RKO (cell line): Measurements from ENCODE around the gene TOE1.
A peak's percentile ranks its signal among the peaks of the same experiment; 100 is the strongest.
"Not testable (repeated sequence)": the region's sequence is repeated elsewhere in the genome, so short reads cannot be mapped to it uniquely, and the experiment has no call there.

ENCODE experiments used
- DNase-seq: peaks from one replicate; pipeline ENCODE4 v3.0.0-alpha.2; 2016; ENCODE audit warnings: low spot score

The TOE1 gene

DNA sequence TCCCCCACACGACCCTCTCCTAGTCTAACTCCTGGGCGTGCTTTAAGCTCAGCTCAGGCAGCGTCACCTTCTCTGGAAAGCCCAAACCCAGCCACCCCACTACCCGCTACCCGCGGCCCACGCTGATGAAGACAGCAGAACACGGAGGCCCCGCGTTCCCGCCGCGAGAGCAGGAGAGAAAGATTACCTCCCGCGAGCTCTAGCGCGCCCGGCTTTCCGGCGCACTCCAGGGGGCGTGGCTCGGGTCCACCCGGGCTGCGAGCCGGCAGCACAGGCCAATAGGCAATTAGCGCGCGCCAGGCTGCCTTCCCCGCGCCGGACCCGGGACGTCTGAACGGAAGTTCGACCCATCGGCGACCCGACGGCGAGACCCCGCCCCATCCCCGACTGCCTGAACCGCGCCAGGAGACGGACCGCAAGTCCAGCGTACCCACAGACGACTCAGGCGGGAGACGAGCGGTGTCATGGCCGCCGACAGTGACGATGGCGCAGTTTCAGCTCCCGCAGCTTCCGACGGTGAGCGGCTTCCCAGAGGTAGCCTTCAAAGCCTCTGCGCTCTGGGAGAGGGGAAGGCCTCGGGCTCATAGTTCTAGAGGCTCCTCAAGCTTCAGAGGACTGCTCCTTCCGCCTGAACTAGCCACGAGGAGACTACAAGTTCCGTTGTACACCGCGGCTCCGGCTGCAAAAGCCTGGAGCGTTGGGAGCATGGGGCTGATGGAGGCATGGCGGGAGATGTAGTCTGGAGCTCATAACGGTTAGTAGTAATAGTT, at the start of gene TOE1, which contains the start of gene MUTYH:
Gene TOE1, plus strand, starts transcription at position 382 of the 770 bp plus-strand sequence. Its CDS starts 83 bp downstream, at position 465.
Gene MUTYH, minus strand, starts transcription at position 652 of the 770 bp plus-strand sequence. CDS start 5,935 bp downstream, outside the sequence.
- DNase-seq = peak; percentile 94

DNA sequence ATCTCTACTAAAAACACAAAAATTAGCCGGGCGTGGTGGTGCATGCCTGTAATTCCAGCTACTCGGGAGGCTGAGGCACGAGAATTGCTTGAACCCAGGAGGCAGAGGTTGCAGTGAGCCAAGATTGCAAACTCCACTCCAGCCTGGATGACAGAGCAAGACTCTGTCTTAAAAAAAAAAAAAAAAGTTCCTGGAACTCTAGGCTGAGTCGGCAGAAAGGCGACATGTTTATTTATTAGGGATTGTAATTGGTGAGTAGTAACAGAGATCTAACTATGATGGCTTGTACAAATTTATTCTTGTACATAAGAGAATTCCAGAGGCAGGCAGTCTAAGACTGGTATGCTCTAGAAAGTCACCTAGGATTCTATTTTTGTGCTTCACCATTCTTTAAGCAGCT, 49.0 kb upstream of the TOE1 start:
- not testable (repeated sequence) for DNase-seq

- DNase-seq = no peak
Measured at GRCh38 chr1:45291716-45292115, 48.3 kb upstream of the TOE1 start.

DNA sequence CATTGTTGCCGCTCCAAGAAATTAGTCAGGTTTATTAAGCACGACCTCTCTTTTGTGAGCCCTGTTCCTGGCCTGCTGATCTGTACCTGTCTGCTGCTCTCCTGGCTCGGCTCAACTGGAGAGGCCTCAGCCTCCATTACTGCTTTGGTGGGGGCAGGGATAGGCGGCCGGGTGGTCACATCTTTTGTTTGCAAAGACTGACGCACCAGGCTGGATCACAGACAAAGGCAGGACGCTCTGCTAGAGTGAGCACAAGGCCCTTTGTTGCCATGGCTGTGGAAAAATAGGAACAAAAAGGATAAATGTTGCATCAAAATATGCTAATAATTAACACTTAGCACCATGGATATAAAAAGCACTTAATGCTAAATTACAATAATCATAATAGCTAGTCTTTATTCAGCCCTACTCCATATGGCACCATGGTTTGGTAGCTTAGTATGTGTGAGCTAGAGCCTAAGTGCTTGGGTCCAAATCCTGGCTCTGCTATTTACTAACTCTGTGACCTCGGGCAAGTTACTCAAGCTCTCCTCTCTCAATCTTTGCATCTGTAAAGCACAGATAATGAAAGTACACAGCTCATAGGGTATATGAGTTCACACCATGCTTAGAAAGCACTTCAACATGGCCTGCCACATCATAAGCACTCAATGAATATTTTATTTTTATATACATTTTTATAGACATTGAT, 42.2 kb upstream of the TOE1 start:
- no peak for DNase-seq

- no peak for DNase-seq
Measured at GRCh38 chr1:45299296-45299695, 40.7 kb upstream of the TOE1 start.

DNA sequence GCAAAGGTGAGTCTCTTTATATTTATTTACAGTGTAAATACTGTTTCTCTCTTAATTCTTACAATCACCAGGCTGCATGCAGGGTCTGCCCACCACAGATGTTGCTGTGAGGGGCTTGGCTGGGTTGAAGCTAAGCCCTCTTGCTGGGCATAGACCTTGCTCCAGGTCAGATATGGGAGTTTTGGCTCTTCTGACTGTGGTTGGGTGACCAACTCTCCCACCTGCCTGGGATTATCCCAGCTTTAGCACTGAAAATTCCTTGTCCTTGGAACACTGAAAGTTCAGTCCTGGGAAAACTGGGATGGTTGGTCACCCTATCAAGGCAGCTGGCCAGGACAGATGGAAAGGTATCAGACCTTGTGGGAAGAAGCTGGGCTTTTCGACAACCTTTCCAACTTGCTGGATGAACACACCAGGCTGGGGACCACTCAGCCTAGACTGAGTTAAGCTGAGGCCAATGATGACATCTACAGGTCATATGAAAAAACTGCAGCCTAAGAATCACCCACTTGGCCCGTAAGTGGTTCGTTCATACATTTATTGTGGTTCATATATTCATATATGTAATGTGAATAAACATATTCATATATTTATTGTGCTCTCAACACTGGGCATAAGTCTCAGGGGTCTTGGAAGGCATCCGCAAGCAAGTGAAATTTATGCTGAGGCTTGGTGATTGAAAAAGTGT, 39.8 kb upstream of the TOE1 start:
- DNase-seq = peak; percentile 81

- DNase-seq = no peak
Measured at GRCh38 chr1:45300669-45300997, 39.3 kb upstream of the TOE1 start.

- no peak for DNase-seq
Measured at GRCh38 chr1:45302505-45303150, 37.3 kb upstream of the TOE1 start.

DNA sequence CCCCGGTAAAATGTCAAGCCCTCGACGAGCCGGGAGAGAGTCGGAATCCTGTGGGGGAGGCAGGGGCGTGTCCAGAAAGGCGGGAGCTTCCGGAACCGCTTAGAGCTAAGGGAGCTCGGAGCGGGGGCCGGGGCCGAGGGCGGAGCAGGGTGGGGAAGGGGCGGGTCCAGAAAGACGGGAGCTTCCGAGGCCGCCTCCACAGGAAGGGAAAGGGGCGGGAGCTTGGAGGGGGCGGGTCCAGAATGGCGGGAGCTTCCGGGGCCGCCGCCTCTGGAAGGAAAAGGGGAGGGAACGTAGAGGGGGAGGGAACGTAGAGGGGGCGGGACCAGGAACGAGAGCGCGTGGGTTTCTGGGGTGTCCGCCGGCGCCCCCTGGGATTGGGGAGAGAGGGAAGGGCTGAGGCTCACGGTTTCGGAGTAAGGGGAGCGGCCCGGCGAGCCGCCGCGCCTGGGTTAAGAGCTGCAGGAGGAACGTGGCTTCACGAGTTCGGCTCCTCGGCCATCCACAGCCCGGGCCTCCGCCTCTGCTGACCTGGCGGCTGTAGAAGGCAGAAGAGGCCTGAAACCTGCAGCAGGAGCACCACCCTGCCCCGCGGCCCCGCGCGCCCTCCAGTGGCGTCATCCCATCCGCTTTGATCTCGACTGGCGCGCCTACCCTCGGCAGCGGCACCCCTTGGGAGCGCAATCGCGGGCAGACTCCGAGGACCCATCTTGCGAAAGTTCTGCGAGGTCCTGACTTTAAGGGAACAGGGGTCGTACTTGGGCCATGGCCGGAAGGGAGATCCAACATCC, 36.3 kb upstream of the TOE1 start:
- peak; percentile 95 for DNase-seq

DNA sequence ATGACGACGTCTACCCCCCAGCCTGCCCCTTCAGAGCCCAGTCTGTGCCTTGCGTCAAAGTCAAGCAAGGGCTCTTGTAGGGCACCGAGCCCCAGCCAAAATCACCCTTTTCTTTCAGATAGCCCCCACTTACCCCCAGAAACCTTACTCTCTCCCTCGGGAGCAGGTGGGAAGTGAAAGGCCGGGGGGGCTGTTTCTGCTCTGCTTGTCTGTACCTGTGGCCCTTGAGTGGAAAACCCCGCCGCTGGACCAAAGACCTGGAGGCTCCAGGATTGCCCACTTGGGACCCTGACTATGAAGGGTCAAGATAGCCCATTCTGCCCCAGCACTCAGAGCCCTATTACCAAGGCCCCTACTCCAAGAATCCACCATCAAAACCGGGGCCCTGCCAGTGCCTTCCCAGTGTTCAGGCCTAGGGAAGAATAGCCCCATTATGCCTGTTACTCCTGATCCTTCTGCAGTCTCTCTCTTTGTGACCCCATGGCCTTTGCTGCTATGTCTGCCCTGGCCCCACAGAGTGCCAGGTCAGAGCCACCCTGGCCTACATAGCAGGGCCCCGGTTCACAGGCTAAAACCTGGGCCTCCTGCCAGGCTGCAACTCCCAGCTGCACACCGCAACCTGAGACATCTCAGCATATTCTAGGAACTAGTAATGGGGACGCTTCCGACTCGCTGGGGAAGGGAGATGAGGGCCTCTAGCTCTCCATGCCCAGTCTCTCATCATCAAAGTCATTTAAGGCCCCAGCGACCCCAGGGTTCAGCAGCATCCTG, 35.5 kb upstream of the TOE1 start:
- DNase-seq = peak; percentile 47

GRCh38 chr1:45305231-45305630, 34.7 kb upstream of the TOE1 start:
- DNase-seq = no peak

DNA sequence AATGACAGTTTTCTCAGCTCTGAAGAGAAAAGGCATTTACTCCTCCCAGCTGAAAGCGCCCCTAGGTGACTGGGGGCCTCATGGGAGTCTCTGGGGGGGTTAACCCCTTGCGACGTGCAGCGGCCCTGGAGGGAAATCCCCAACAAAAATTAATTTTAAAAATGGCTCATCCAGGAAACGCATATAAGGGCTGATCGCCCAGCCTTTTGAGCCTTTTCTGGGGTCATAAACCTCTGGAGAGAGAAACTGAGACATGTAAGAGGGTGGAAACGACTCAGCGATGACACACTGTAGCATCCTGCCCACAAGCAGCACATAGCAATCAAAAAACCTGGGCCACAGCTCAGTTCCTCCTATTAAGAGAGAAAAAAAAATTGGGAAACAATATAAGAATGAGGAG, 33.7 kb upstream of the TOE1 start:
- peak; percentile 71 for DNase-seq

- DNase-seq = no peak
Measured at GRCh38 chr1:45306905-45307304, 33.1 kb upstream of the TOE1 start.

DNA sequence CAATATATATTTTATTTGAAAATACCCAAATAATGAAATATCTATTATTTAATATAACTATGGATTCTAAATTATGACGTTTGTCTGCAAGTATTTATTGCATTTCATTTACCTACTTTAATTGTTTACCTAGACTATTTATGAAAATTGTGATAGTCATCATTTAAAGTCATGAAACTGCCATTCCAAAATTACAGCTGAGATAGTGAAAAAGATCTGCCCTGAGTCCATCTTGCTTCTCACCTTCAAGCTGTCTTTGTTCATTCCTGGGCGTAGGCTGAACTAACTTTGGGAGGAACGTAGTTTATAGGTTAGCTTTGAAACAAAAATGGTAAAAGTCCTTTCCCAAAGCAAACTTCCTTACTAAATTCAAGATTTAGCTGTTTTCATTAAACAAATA, 25.7 kb upstream of the TOE1 start:
- no peak for DNase-seq

GRCh38 chr1:45317166-45317565, 22.8 kb upstream of the TOE1 start:
- DNase-seq = no peak

DNA sequence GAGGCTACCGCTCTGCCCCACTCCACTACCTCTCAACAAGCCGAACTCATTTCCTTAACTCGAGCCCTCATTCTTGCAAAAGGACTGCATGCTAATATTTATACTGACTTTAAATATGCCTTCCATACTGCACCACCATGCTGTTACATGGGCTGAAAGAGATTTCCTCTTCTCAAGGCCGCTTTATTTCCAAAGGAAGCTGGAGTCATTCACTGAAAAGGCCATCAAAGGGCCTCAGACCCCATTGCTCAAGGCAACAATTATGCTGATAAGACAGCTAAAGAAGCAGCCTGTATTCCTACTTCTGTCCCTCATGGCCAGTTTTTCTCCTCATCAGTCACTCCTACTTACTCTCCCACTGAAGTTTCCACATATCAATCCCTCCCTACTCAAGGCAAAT, 20.2 kb upstream of the TOE1 start:
- DNase-seq = no peak

DNA sequence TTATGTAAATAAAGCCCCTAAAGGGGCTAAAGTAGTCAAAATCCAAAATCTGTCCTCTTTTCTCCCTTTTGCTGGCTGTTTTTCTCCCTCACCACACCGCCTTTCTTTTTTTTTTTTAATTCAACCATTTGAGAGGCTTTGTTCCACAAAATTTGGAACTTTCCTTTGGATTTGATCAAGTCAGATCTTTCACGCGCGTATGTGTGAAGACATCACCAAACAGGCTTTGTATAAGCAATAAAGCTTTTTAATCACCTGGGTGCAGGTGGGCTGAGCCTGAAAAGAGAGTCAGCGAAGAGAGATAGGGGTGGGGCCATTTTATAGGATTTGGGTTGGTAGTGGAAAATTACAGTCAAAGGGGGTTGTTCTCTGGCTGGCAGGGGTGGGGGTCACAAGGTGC, 18.5 kb upstream of the TOE1 start:
- no peak for DNase-seq

GRCh38 chr1:45322486-45323040, 17.4 kb upstream of the TOE1 start:
- no peak for DNase-seq

GRCh38 chr1:45325851-45326506, 14.0 kb upstream of the TOE1 start:
- DNase-seq = no peak
